Esophagus (tissue), 2 donors: ENCODE results near the gene NFKB1. TPM values are rescaled to one million over a fixed set of nuclear protein-coding genes. Genes with fewer than 3 reads are reported as not detected.

Experiments
- polyA plus RNA-seq, 2 donors: library from polyadenylated mRNA; stranded (reverse); fragments of 200-250 nt; gene quantifications; one replicate each; pipeline ENCODE4 v1.2.3, GENCODE V29; 2013
- donor health status: healthy with polysubstance abuse.
- donor health status: Bipolar disorder and iron deficiency.

Gene NFKB1
- polyA plus RNA-seq, 2 donors, result 6.9 to 16.5 TPM

Other genes starting within 250 kb of the NFKB1 start
- gene SLC39A8, start 155.9 kb upstream of the NFKB1 start, polyA plus RNA-seq, result 1 to 10 TPM in 1 of 2 donors, under 1 TPM in 1; 0.98 to 1.4 TPM